SK-N-SH (cell line): Measurements from ENCODE around the gene TMEM126A. TPM values are rescaled to one million over a fixed set of nuclear protein-coding genes. Genes with fewer than 3 reads are reported as not detected.

Source experiments
- CTCF ChIA-PET: fragments of 300-600, 350-600 bp; formaldehyde crosslinking; extraction: SDS; loops from one replicate; lab custom pipeline; 2021; lab: Yijun Ruan, JAX
- POLR2A ChIA-PET: fragments of 350-600 bp; sonication (Branson Sonifier 250); formaldehyde crosslinking; extraction: SDS; loops from one replicate; lab custom pipeline; 2020; ENCODE audit warnings: antibody characterized with exemption, inconsistent platforms; lab: Yijun Ruan, JAX
- DNase-seq: peaks from one replicate; pipeline ENCODE4 v3.0.0; 2012
- H2AFZ ChIP-seq: fragments of 200-600 bp; sonication (generic); 2 replicates; pipeline ENCODE4 v1.8.1; 2016; ENCODE audit warnings: antibody characterized with exemption, mild to moderate bottlenecking, low read depth
- H3F3A ChIP-seq: fragments of 200-600 bp; sonication (generic); replicated peaks from 2 replicates; pipeline ENCODE3; 2016; ENCODE audit warnings: antibody characterized with exemption, mild to moderate bottlenecking; ENCODE audit not compliant: insufficient read depth
- H3K27ac ChIP-seq, 2 experiments: fragments of 200-500 bp in 1 of 2; fragments of 200-600 bp in 1 of 2; sonication (Bioruptor generic) in 1 of 2; sonication (generic), shearing (Covaris generic) in 1 of 2; 2 replicates each; pipeline versions ENCODE4 v1.5.1 to v1.6.1; 2014 to 2016; ENCODE audit warnings: low read depth in 2 of 2, inconsistent platforms in 1 of 2, low read length in 1 of 2, mild to moderate bottlenecking in 1 of 2, mixed read lengths in 1 of 2
- H3K27me3 ChIP-seq: fragments of 200-600 bp; sonication (generic), shearing (Covaris generic); 2 replicates; pipeline ENCODE4 v1.6.1; 2016; ENCODE audit warnings: mixed run types; ENCODE audit not compliant: insufficient read depth
- H3K36me3 ChIP-seq, 2 experiments: fragments of 200-500 bp in 1 of 2; fragments of 200-600 bp in 1 of 2; sonication (Bioruptor generic) in 1 of 2; sonication (generic) in 1 of 2; replicated peaks in 1 of 2; 2 replicates each; pipeline versions ENCODE3 to v1.5.1; 2014 to 2016; ENCODE audit warnings: low read length in 1 of 2, mild to moderate bottlenecking in 1 of 2; ENCODE audit not compliant: insufficient read depth in 2 of 2, control insufficient read depth in 1 of 2
- H3K4me1 ChIP-seq, 2 experiments: fragments of 200-500 bp in 1 of 2; fragments of 200-600 bp in 1 of 2; sonication (Bioruptor generic) in 1 of 2; sonication (generic), shearing (Covaris generic) in 1 of 2; 2 replicates each; pipeline versions ENCODE4 v1.5.1 to v1.6.1; 2014 to 2016; ENCODE audit warnings: low read depth in 1 of 2, low read length in 1 of 2, mixed run types in 1 of 2; ENCODE audit not compliant: insufficient read depth in 2 of 2, control insufficient read depth in 1 of 2
- H3K4me2 ChIP-seq: fragments of 200-600 bp; sonication (generic), shearing (Covaris generic); 2 replicates; pipeline ENCODE4 v1.6.1; 2017; ENCODE audit warnings: mixed run types
- H3K4me3 ChIP-seq, 2 experiments: fragments of 200-500 bp in 1 of 2; fragments of 200-600 bp in 1 of 2; sonication (Bioruptor generic) in 1 of 2; sonication (generic), shearing (Covaris generic) in 1 of 2; 2 replicates each; pipeline versions ENCODE4 v1.5.1 to v1.8.1; 2014 to 2016; ENCODE audit warnings: low read depth in 2 of 2, inconsistent platforms in 1 of 2, low read length in 1 of 2, mild to moderate bottlenecking in 1 of 2, mixed read lengths in 1 of 2, moderate library complexity in 1 of 2
- H3K79me2 ChIP-seq: fragments of 200-600 bp; sonication (generic); 2 replicates; pipeline ENCODE4 v1.8.1; 2017; ENCODE audit warnings: mild to moderate bottlenecking; ENCODE audit not compliant: insufficient read depth
- H3K9ac ChIP-seq: fragments of 200-600 bp; sonication (generic); 2 replicates; pipeline ENCODE4 v1.6.1; 2017; ENCODE audit warnings: mixed run types
- H3K9me2 ChIP-seq: fragments of 200-600 bp; sonication (generic); 2 replicates; pipeline ENCODE4 v1.6.1; 2017; ENCODE audit warnings: mixed run types
- H3K9me3 ChIP-seq: fragments of 200-600 bp; sonication (generic); 2 replicates; pipeline ENCODE4 v1.6.1; 2017; ENCODE audit warnings: mixed run types, mild to moderate bottlenecking, moderate library complexity
- H4K20me1 ChIP-seq: fragments of 200-600 bp; sonication (generic); 2 replicates; pipeline ENCODE4 v1.6.1; 2017; ENCODE audit warnings: mild to moderate bottlenecking, mixed run types; ENCODE audit not compliant: insufficient read depth
- CHD2 ChIP-seq: fragments of 150-350 bp; IDR thresholded peaks from 2 replicates; pipeline ENCODE4 v1.6.1; 2018; ENCODE audit warnings: low read length; ENCODE audit not compliant: partially characterized antibody
- CTCF ChIP-seq: fragments of 200-600 bp; sonication (generic); IDR thresholded peaks from 2 replicates; pipeline ENCODE4 v1.6.1; 2017; ENCODE audit warnings: antibody characterized with exemption, mild to moderate bottlenecking, moderate library complexity
- ELF1 ChIP-seq: IDR thresholded peaks from 2 replicates; pipeline ENCODE4 v1.4.0; 2012
- EZH2phosphoT487 ChIP-seq: fragments of 200-600 bp; sonication (generic); IDR thresholded peaks from 2 replicates; pipeline ENCODE4 v1.6.1; 2017; ENCODE audit warnings: low read depth, mixed run types, mild to moderate bottlenecking, antibody characterized with exemption, moderate library complexity, borderline replicate concordance
- FOSL2 ChIP-seq: IDR thresholded peaks from 2 replicates; pipeline ENCODE4 v1.4.0; 2012; ENCODE audit warnings: low read depth, mild to moderate bottlenecking, moderate library complexity, borderline replicate concordance
- FOXJ3 ChIP-seq: sonication (generic); formaldehyde crosslinking; IDR thresholded peaks from 2 replicates; pipeline ENCODE4 v1.5.1; 2020; ENCODE audit warnings: mild to moderate bottlenecking, missing genetic modification reagents
- GABPA ChIP-seq: IDR thresholded peaks from 2 replicates; pipeline ENCODE4 v1.4.0; 2012; ENCODE audit warnings: low read depth, mild to moderate bottlenecking
- GATA2 ChIP-seq: sonication (generic); formaldehyde crosslinking; IDR thresholded peaks from 2 replicates; pipeline ENCODE4 v1.5.0; 2020; ENCODE audit warnings: mild to moderate bottlenecking, missing genetic modification reagents
- IRF3 ChIP-seq: fragments of 150-350 bp; IDR thresholded peaks from 2 replicates; pipeline ENCODE4 v1.6.1; 2016; ENCODE audit warnings: mild to moderate bottlenecking, low read depth, low read length
- MAX ChIP-seq: IDR thresholded peaks from 2 replicates; pipeline ENCODE4 v1.4.0; 2012; ENCODE audit warnings: low read depth
- MXI1 ChIP-seq: IDR thresholded peaks from 2 replicates; pipeline ENCODE4 v1.6.1; 2012; ENCODE audit warnings: mild to moderate bottlenecking, low read depth, low read length, improper control_type of control experiment
- NFIC ChIP-seq: IDR thresholded peaks from 2 replicates; pipeline ENCODE4 v1.4.0; 2012; ENCODE audit warnings: borderline replicate concordance
- RCOR1 ChIP-seq: fragments of 150-350 bp; IDR thresholded peaks from 2 replicates; pipeline ENCODE4 v1.6.1; 2017; ENCODE audit warnings: antibody characterized with exemption, low read length
- RFX5 ChIP-seq: IDR thresholded peaks from 2 replicates; pipeline ENCODE4 v1.6.1; 2012; ENCODE audit warnings: mild to moderate bottlenecking, improper control_type of control experiment, low read length
- SIN3A ChIP-seq: IDR thresholded peaks from 2 replicates; pipeline ENCODE4 v1.6.1; 2012; ENCODE audit warnings: low read depth, mild to moderate bottlenecking, low read length, moderate library complexity, borderline replicate concordance
- SMC3 ChIP-seq: IDR thresholded peaks from 2 replicates; pipeline ENCODE4 v1.6.1; 2012; ENCODE audit warnings: low read depth, low read length, improper control_type of control experiment
- TAF1 ChIP-seq: IDR thresholded peaks from 2 replicates; pipeline ENCODE4 v1.6.1; 2012; ENCODE audit warnings: low read depth, mild to moderate bottlenecking, low read length, moderate library complexity, borderline replicate concordance
- TCF12 ChIP-seq: IDR thresholded peaks from 2 replicates; pipeline ENCODE4 v1.4.0; 2012
- ZBTB33 ChIP-seq: IDR thresholded peaks from 2 replicates; pipeline ENCODE4 v1.4.0; 2012; ENCODE audit warnings: low read depth, borderline replicate concordance
- WGBS: methylation state at CpG from one replicate; pipeline ENCODE4 v1.1.6; 2017; ENCODE audit warnings: low lambda C conversion rate; 5-methylcytosine and 5-hydroxymethylcytosine counted together
- polyA plus RNA-seq, 3 experiments: library from polyadenylated mRNA; depleted of rRNA; stranded (reverse); fragments of >200 nt; gene quantifications; 2 replicates each; pipeline ENCODE4 v1.2.3, GENCODE V29; 2012
- TF ChIP-seq, protein P1 (sequence below): IDR thresholded peaks from 2 replicates; pipeline ENCODE4; 2012

Gene TMEM126A
- polyA plus RNA-seq, 1 of the 3 experiments (the other 2 are of a cell fraction) = 30.5 TPM

DNA sequence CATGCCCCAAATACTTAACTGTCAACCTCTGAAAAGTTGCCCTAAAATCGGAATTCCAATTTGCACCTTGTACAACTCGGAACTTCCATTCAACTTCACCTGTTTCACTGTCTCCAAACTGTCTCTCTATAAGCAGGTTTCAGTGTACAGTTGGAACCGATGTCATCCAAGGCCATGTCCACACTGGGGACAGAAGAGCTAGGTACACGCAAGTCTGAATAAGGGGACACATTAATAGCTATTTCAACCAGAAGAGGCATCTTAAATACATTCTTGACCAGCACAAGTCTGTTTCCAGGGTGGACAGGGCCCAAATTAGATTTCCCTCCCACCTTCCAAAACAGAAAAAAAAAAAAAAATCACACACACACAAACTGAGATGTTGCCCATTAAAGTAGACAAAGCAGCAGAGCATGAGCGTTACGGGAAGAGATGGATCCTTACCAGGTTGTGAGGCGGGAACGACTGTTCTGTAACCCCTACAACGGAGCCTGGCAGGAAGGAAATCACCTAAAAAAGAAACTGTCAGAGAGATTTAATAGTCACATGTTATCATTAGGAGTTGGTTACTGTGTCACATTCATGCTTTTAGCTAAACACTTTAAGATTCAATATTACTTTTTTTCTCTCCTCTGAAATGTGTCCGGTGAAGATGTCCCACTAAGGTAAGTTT is 15.4 kb downstream of the TMEM126A start (continued):
- no peak for TF ChIP-seq GABPA
- TF ChIP-seq RFX5 = no peak
- TF ChIP-seq, all 33 proteins: peak for 0

GRCh38 chr11:85663753-85664614 is 16.2 kb downstream of the TMEM126A start:
- Histone ChIP-seq H3K27ac (peak overlapping the region; percentile 92 to 95), H3K36me3 (peaks cover 44 to 45% of the 10 kb centered on the region in 2 experiments), H3K4me3 (peak overlapping the region; percentile 94 to 95), H3F3A (no peaks in the 10 kb centered on the region), H3K4me2 (peak overlapping the region; percentile 86), H3K9me2 (0 out of 2 replicates have a peak, but pooled peaks cover 3% of the 10 kb centered on the region), H2AFZ (no peak overlapping the region), H3K9me3 (no peaks in the 10 kb centered on the region), H3K9ac (peak overlapping the region; percentile 99)
- peak; percentile 82 for DNase-seq
- POLR2A ChIA-PET = interaction anchor here (1.3 to 2.9 kb wide), 5 partner anchors 10 to 36 kb away, joined by 4 to 23 read pairs (median 14); partner anchors contain the start of genes CCDC89, DLG2, TMEM126A and TMEM126B
- TF ChIP-seq MXI1 (peak; percentile 63; the same call in 1 of the 2 replicates), NFIC (no peak), SIN3A (no peak; the same call in 1 of the 2 replicates), FOXJ3 (CRISPR knock-in tag) (no peak), GATA2 (CRISPR knock-in tag) (no peak), ZBTB33 (no peak), FOSL2 (no peak), ELF1 (0 out of 2 replicates have a peak, but pooled peaks have one; percentile 30), IRF3 (no peak), CTCF (peak; percentile 47), TAF1 (no peak), CHD2 (peak; percentile 18), TCF12 (no peak), RCOR1 (no peak), SMC3 (peak; percentile 14), GABPA (no peak), MAX (no peak), EZH2phosphoT487 (no peak)
- TF ChIP-seq, protein P1, sequence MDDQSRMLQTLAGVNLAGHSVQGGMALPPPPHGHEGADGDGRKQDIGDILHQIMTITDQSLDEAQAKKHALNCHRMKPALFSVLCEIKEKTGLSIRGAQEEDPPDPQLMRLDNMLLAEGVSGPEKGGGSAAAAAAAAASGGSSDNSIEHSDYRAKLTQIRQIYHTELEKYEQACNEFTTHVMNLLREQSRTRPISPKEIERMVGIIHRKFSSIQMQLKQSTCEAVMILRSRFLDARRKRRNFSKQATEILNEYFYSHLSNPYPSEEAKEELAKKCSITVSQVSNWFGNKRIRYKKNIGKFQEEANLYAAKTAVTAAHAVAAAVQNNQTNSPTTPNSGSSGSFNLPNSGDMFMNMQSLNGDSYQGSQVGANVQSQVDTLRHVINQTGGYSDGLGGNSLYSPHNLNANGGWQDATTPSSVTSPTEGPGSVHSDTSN = no peak
- TF ChIP-seq, all 33 proteins: peak for 5
- peaks cover 57% of the 10 kb centered on the region for H3K79me2 ChIP-seq
- 1% methylated on average over 48 of the region's 73 CpGs for WGBS
- CTCF ChIA-PET = interaction anchor here (0.8 to 2.9 kb wide), 9 partner anchors 13 to 530 kb away, joined by 3 to 15 read pairs (median 4); partner anchors contain the start of genes CCDC89 and TMEM126A
- peaks cover 52% of the 10 kb centered on the region for H4K20me1 ChIP-seq
- peaks cover 14 to 27% of the 10 kb centered on the region in 2 experiments; a peak in 3 of 4 replicates for H3K4me1 ChIP-seq
- no peaks in the 10 kb centered on the region for H3K27me3 ChIP-seq
